Measurements from ENCODE around the gene PPP1R10. TPM values are rescaled to one million over a fixed set of nuclear protein-coding genes. Genes with fewer than 3 reads are reported as not detected.

The PPP1R10 gene
- total RNA-seq, 1 experiment from 2014 or later: 44.5 TPM

GRCh38 chr6:30657454-30657853 lies 40.4 kb upstream of the PPP1R10 start:
- CTCF ChIA-PET: no interaction called here

GRCh38 chr6:30656513-30656912 lies 39.5 kb upstream of the PPP1R10 start:
- no peaks in the 10 kb centered on the region for H3K79me2 ChIP-seq (ENCODE audit: low read length)
- peaks cover 42% of the 10 kb centered on the region for H3K36me3 ChIP-seq (ENCODE audit: low read depth, low read length)
- H3K4me2 ChIP-seq (ENCODE audit: low read length): no peak overlapping the region
- no peak for ATAC-seq
- no peak overlapping the region for H3K9ac ChIP-seq (ENCODE audit: low read length)
- H3K4me1 ChIP-seq (ENCODE audit: insufficient read depth, low read length): no peaks in the 10 kb centered on the region
- H2AFZ ChIP-seq (ENCODE audit: low read length): no peak overlapping the region
- intact Hi-C loops (cut with micrococcal nuclease): no loop called here
- no peaks in the 10 kb centered on the region for H3K9me2 ChIP-seq (replicated peaks; ENCODE audit: low read length)
- H3K27ac ChIP-seq (ENCODE audit: low read length): no peak overlapping the region
- ChIA-PET CTCF (no interaction called here), POLR2A (ENCODE audit: unreplicated experiment) (no interaction called here)
- H3K4me3 ChIP-seq (ENCODE audit: low read length): no peak overlapping the region
- no peaks in the 10 kb centered on the region for H4K20me1 ChIP-seq (ENCODE audit: low read length)
- no peak for DNase-seq
- H3F3A ChIP-seq (ENCODE audit: low read length, unreplicated experiment): no peaks in the 10 kb centered on the region
- H3K9me3 ChIP-seq (ENCODE audit: low read length): no peaks in the 10 kb centered on the region
- TF ChIP-seq EZH2 (IDR thresholded peaks at IDR 0.05; ENCODE audit: low read length, unreplicated experiment): no peak
- no peak for TF ChIP-seq EZH2phosphoT487 (IDR thresholded peaks at IDR 0.05; ENCODE audit: borderline replicate concordance, low read length)
- no peak for TF ChIP-seq CTCF (conservative IDR thresholded peaks at IDR 0.05; ENCODE audit: low read depth, low read length)
- no TSS peak for BruUV-seq (replicated peaks)
- H3K27me3 ChIP-seq (ENCODE audit: low read length): no peaks in the 10 kb centered on the region

More at GRCh38 chr6:30657454-30657853, 40.4 kb upstream of the PPP1R10 start:
- peaks cover 45% of the 10 kb centered on the region for H3K36me3 ChIP-seq (ENCODE audit: low read depth, low read length)
- no peaks in the 10 kb centered on the region for H3K9me2 ChIP-seq (replicated peaks; ENCODE audit: low read length)
- no peak overlapping the region for H3K9ac ChIP-seq (ENCODE audit: low read length)
- intact Hi-C loops (cut with micrococcal nuclease): no loop called here
- H3K9me3 ChIP-seq (ENCODE audit: low read length): no peaks in the 10 kb centered on the region
- no peak overlapping the region for H2AFZ ChIP-seq (ENCODE audit: low read length)
- TF ChIP-seq CTCF (conservative IDR thresholded peaks at IDR 0.05; ENCODE audit: low read depth, low read length) (no peak), EZH2phosphoT487 (IDR thresholded peaks at IDR 0.05; ENCODE audit: borderline replicate concordance, low read length) (no peak), EZH2 (IDR thresholded peaks at IDR 0.05; ENCODE audit: low read length, unreplicated experiment) (no peak)
- no peaks in the 10 kb centered on the region for H3K4me1 ChIP-seq (ENCODE audit: insufficient read depth, low read length)
- H3K27me3 ChIP-seq (ENCODE audit: low read length): no peaks in the 10 kb centered on the region
- H3K4me2 ChIP-seq (ENCODE audit: low read length): no peak overlapping the region
- no peak for ATAC-seq
- POLR2A ChIA-PET (ENCODE audit: unreplicated experiment): no interaction called here
- no peaks in the 10 kb centered on the region for H4K20me1 ChIP-seq (ENCODE audit: low read length)
- no TSS peak for BruUV-seq (replicated peaks)
- no peak overlapping the region for H3K27ac ChIP-seq (ENCODE audit: low read length)
- no peaks in the 10 kb centered on the region for H3K79me2 ChIP-seq (ENCODE audit: low read length)
- H3K4me3 ChIP-seq (ENCODE audit: low read length): no peak overlapping the region
- no peaks in the 10 kb centered on the region for H3F3A ChIP-seq (ENCODE audit: low read length, unreplicated experiment)
- DNase-seq: no peak

GRCh38 chr6:30655743-30656094 lies 38.7 kb upstream of the PPP1R10 start:
- no peak for ATAC-seq
- CTCF ChIA-PET: no interaction called here
- POLR2A ChIA-PET (ENCODE audit: unreplicated experiment): no interaction called here

More at GRCh38 chr6:30655743-30656094, 38.7 kb upstream of the PPP1R10 start:
- no peaks in the 10 kb centered on the region for H3K4me1 ChIP-seq (ENCODE audit: insufficient read depth, low read length)
- H3K9me3 ChIP-seq (ENCODE audit: low read length): no peaks in the 10 kb centered on the region
- no peaks in the 10 kb centered on the region for H3K9me2 ChIP-seq (replicated peaks; ENCODE audit: low read length)
- no peak for DNase-seq
- no peak overlapping the region for H3K4me3 ChIP-seq (ENCODE audit: low read length)
- BruUV-seq (replicated peaks): no TSS peak
- H3K27me3 ChIP-seq (ENCODE audit: low read length): no peaks in the 10 kb centered on the region
- H4K20me1 ChIP-seq (ENCODE audit: low read length): no peaks in the 10 kb centered on the region
- no peak overlapping the region for H3K4me2 ChIP-seq (ENCODE audit: low read length)
- H3K9ac ChIP-seq (ENCODE audit: low read length): no peak overlapping the region
- intact Hi-C loops (cut with micrococcal nuclease): no loop called here
- no peak overlapping the region for H3K27ac ChIP-seq (ENCODE audit: low read length)
- no peak overlapping the region for H2AFZ ChIP-seq (ENCODE audit: low read length)
- no peaks in the 10 kb centered on the region for H3F3A ChIP-seq (ENCODE audit: low read length, unreplicated experiment)
- peaks cover 45% of the 10 kb centered on the region for H3K36me3 ChIP-seq (ENCODE audit: low read depth, low read length)
- H3K79me2 ChIP-seq (ENCODE audit: low read length): no peaks in the 10 kb centered on the region
- no peak for TF ChIP-seq EZH2phosphoT487 (IDR thresholded peaks at IDR 0.05; ENCODE audit: borderline replicate concordance, low read length)
- TF ChIP-seq EZH2 (IDR thresholded peaks at IDR 0.05; ENCODE audit: low read length, unreplicated experiment): no peak
- TF ChIP-seq CTCF (conservative IDR thresholded peaks at IDR 0.05; ENCODE audit: low read depth, low read length): no peak
